Caco-2 (cell line): ENCODE measurements around the gene CDH6. TPM values are rescaled to one million over a fixed set of nuclear protein-coding genes. Genes with fewer than 3 reads are reported as not detected.

Experiments used
- BruUV-seq: library from RNA; stranded (reverse); fragments of 400-500 nt; replicated peaks from 2 replicates; lab custom pipeline; 2021; lab: Mats Ljungman, UMichigan
- CTCF ChIA-PET: fragments of 300-600 bp; sonication (Branson Sonifier 250); formaldehyde crosslinking; loops from one replicate; lab custom pipeline; 2022; ENCODE audit warnings: antibody characterized with exemption; lab: Charles Lee
- POLR2A ChIA-PET: fragments of 300-600 bp; sonication (Branson Sonifier 250); formaldehyde crosslinking; loops from one replicate; lab custom pipeline; 2022; ENCODE audit warnings: antibody characterized with exemption; lab: Charles Lee
- DNase-seq, 2 experiments: peaks; one replicate each; pipeline versions ENCODE4 v3.0.0 to v3.0.0-alpha.2; 2020 to 2022
- H3K27me3 ChIP-seq: replicated peaks from 2 replicates; pipeline ENCODE4 v1.6.0; 2011; ENCODE audit warnings: low read length; ENCODE audit not compliant: control insufficient read depth, insufficient read depth
- H3K36me3 ChIP-seq: 2 replicates; pipeline ENCODE4 v1.5.1; 2011; ENCODE audit warnings: low read length; ENCODE audit not compliant: control insufficient read depth, insufficient read depth
- H3K4me1 ChIP-seq: fragments of 250-450 bp; sonication (Bioruptor Pico); 2 replicates; pipeline ENCODE4 v1.5.1; 2020; ENCODE audit warnings: mild to moderate bottlenecking
- H3K4me3 ChIP-seq: 2 replicates; pipeline ENCODE4 v1.5.1; 2011; ENCODE audit warnings: low read depth, mild to moderate bottlenecking, control low read depth, low read length
- H3K9me3 ChIP-seq: fragments of 250-450 bp; sonication (Bioruptor Pico); 2 replicates; pipeline ENCODE4 v1.5.1; 2020; ENCODE audit warnings: mild to moderate bottlenecking, moderate library complexity
- H3K27ac Mint-ChIP-seq: one replicate; pipeline ENCODE4 v1.8.0; 2022; ENCODE audit warnings: mixed read lengths; ENCODE audit not compliant: unreplicated experiment
- H3K27me3 Mint-ChIP-seq: one replicate; pipeline ENCODE4 v1.8.0; 2022; ENCODE audit warnings: mixed read lengths; ENCODE audit not compliant: insufficient read depth, unreplicated experiment
- H3K36me3 Mint-ChIP-seq: one replicate; pipeline ENCODE4 v1.8.0; 2022; ENCODE audit warnings: mild to moderate bottlenecking, mixed read lengths; ENCODE audit not compliant: insufficient read depth, unreplicated experiment
- H3K4me1 Mint-ChIP-seq: one replicate; pipeline ENCODE4 v1.8.0; 2022; ENCODE audit warnings: low read depth, mixed read lengths; ENCODE audit not compliant: unreplicated experiment
- H3K4me3 Mint-ChIP-seq: one replicate; pipeline ENCODE4 v1.8.0; 2022; ENCODE audit warnings: mild to moderate bottlenecking, moderate library complexity, mixed read lengths; ENCODE audit not compliant: unreplicated experiment
- H3K9me3 Mint-ChIP-seq: one replicate; pipeline ENCODE4 v1.8.0; 2022; ENCODE audit warnings: mixed read lengths; ENCODE audit not compliant: unreplicated experiment
- CTCF ChIP-seq, 2 experiments: fragments of 200-600 bp in 1 of 2; IDR thresholded peaks; 1 replicate in 1 of 2; 2 replicates in 1 of 2; pipeline versions ENCODE4 v1.5.1 to v1.8.0; 2011 to 2022; ENCODE audit warnings: antibody characterized with exemption in 1 of 2, control low read depth in 1 of 2, inconsistent platforms in 1 of 2, low read depth in 1 of 2, low read length in 1 of 2, mild to moderate bottlenecking in 1 of 2, moderate library complexity in 1 of 2; ENCODE audit not compliant: insufficient read depth in 1 of 2, severe bottlenecking in 1 of 2, unreplicated experiment in 1 of 2
- intact Hi-C: fragments of 100-400 bp; cut with micrococcal nuclease; formaldehyde crosslinking; loops from one replicate; pipeline ENCODE4 v1.10.0; 2022; ENCODE audit not compliant: unreplicated experiment
- total RNA-seq: library from RNA; stranded (reverse); gene quantifications from 2 replicates; pipeline ENCODE4 v1.2.3, GENCODE V29; 2022

Gene CDH6
- total RNA-seq, 1 experiment from 2014 or later: 18.0 TPM

GRCh38 chr5:31350395-31350794, 156.9 kb downstream of the CDH6 start:
- no peak for TF ChIP-seq CTCF (IDR thresholded peaks at IDR 0.05; ENCODE audit: insufficient read depth in 1 of 2, low read depth in 1 of 2, low read length in 1 of 2, severe bottlenecking in 1 of 2, unreplicated experiment in 1 of 2)
- Mint-ChIP-seq H3K36me3 (peaks cover 5% of the 10 kb centered on the region), H3K27me3 (peaks cover 21% of the 10 kb centered on the region), H3K9me3 (no peaks in the 10 kb centered on the region), H3K4me1 (peaks cover 6% of the 10 kb centered on the region), H3K4me3 (no peak overlapping the region), H3K27ac (no peak overlapping the region)
- no TSS peak for BruUV-seq
- Histone ChIP-seq H3K27me3 (no peaks in the 10 kb centered on the region), H3K4me3 (no peak overlapping the region), H3K36me3 (no peaks in the 10 kb centered on the region), H3K9me3 (no peaks in the 10 kb centered on the region), H3K4me1 (no peaks in the 10 kb centered on the region)
- DNase-seq: no peak
- CTCF ChIA-PET: no interaction called here
- POLR2A ChIA-PET: no interaction called here
- intact Hi-C loops: no loop called here

GRCh38 chr5:31355337-31355736, 161.9 kb downstream of the CDH6 start:
- Mint-ChIP-seq H3K36me3 (peaks cover 5% of the 10 kb centered on the region), H3K27me3 (peaks cover 20% of the 10 kb centered on the region), H3K4me1 (peaks cover 6% of the 10 kb centered on the region), H3K9me3 (no peaks in the 10 kb centered on the region), H3K27ac (no peak overlapping the region), H3K4me3 (no peak overlapping the region)
- CTCF ChIA-PET: no interaction called here
- no peaks in the 10 kb centered on the region for H3K36me3 ChIP-seq
- POLR2A ChIA-PET: no interaction called here
- no peaks in the 10 kb centered on the region for H3K9me3 ChIP-seq
- H3K4me3 ChIP-seq: no peak overlapping the region
- H3K27me3 ChIP-seq: no peaks in the 10 kb centered on the region
- intact Hi-C loops: no loop called here
- H3K4me1 ChIP-seq: no peaks in the 10 kb centered on the region
- TF ChIP-seq CTCF (IDR thresholded peaks at IDR 0.05; ENCODE audit: insufficient read depth in 1 of 2, low read depth in 1 of 2, low read length in 1 of 2, severe bottlenecking in 1 of 2, unreplicated experiment in 1 of 2): no peak
- BruUV-seq: no TSS peak
- DNase-seq: no peak

GRCh38 chr5:31357038-31357437, 163.6 kb downstream of the CDH6 start:
- Mint-ChIP-seq H3K36me3 (no peaks in the 10 kb centered on the region), H3K27me3 (peaks cover 19% of the 10 kb centered on the region), H3K27ac (no peak overlapping the region), H3K4me1 (peaks cover 6% of the 10 kb centered on the region), H3K4me3 (no peak overlapping the region), H3K9me3 (no peaks in the 10 kb centered on the region)
- Histone ChIP-seq H3K27me3 (no peaks in the 10 kb centered on the region), H3K9me3 (no peaks in the 10 kb centered on the region), H3K4me3 (no peak overlapping the region), H3K4me1 (no peaks in the 10 kb centered on the region), H3K36me3 (no peaks in the 10 kb centered on the region)
- TF ChIP-seq CTCF (IDR thresholded peaks at IDR 0.05; ENCODE audit: insufficient read depth in 1 of 2, low read depth in 1 of 2, low read length in 1 of 2, severe bottlenecking in 1 of 2, unreplicated experiment in 1 of 2): no peak
- BruUV-seq: no TSS peak
- intact Hi-C loops: no loop called here
- ChIA-PET CTCF (no interaction called here), POLR2A (no interaction called here)
- DNase-seq: no peak
